ENCODE measurements around the gene ANKS3. TPM values are rescaled to one million over a fixed set of nuclear protein-coding genes. Genes with fewer than 3 reads are reported as not detected.

ANKS3 gene
- total RNA-seq, 4 donors from 2014 or later = 9.4 to 22.7 (median 11.5) TPM

DNA sequence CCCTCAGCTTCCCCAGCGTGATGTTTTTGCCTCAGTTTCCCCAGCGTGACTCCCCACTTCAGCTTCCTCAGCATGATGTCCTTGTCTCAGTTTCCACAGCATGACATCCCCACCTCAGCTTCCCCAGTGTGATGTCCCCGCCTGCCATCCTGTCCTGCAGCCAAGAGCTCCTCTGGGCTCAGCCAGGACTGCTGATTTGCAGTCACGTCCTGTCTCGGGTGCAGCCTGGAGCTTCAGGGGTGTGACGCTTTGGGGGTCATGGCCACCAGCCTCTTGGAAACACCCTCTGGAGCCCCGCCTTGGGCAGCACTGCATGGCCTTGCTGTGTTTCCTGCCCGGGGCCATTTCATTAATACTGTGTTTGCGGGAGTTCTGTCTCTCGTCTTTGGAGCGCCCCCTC, 57.2 kb downstream of the ANKS3 start:
- no peak for DNase-seq
- Histone ChIP-seq H3K4me1 (peaks cover 0 to 50% (median 0%) of the 10 kb centered on the region in 3 donors), H3K27ac (peak overlapping the region in 1 of 4 donors; percentile 64), H3K36me3 (peaks cover 3 to 93% (median 17%) of the 10 kb centered on the region in 3 donors), H3K9me3 (no peaks in the 10 kb centered on the region), H3K4me3 (no peak overlapping the region), H3K27me3 (no peaks in the 10 kb centered on the region)
- intact Hi-C loops (cut with DNase I) = no loop called here
- TF ChIP-seq, protein P1, sequence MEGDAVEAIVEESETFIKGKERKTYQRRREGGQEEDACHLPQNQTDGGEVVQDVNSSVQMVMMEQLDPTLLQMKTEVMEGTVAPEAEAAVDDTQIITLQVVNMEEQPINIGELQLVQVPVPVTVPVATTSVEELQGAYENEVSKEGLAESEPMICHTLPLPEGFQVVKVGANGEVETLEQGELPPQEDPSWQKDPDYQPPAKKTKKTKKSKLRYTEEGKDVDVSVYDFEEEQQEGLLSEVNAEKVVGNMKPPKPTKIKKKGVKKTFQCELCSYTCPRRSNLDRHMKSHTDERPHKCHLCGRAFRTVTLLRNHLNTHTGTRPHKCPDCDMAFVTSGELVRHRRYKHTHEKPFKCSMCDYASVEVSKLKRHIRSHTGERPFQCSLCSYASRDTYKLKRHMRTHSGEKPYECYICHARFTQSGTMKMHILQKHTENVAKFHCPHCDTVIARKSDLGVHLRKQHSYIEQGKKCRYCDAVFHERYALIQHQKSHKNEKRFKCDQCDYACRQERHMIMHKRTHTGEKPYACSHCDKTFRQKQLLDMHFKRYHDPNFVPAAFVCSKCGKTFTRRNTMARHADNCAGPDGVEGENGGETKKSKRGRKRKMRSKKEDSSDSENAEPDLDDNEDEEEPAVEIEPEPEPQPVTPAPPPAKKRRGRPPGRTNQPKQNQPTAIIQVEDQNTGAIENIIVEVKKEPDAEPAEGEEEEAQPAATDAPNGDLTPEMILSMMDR (IDR thresholded peaks at IDR 0.05) = no peak
- no peak for TF ChIP-seq POLR2A (IDR thresholded peaks at IDR 0.05)
- 81 to 87% methylated on average over 5 to 11 of the region's 11 CpGs for WGBS, 2 donors

DNA sequence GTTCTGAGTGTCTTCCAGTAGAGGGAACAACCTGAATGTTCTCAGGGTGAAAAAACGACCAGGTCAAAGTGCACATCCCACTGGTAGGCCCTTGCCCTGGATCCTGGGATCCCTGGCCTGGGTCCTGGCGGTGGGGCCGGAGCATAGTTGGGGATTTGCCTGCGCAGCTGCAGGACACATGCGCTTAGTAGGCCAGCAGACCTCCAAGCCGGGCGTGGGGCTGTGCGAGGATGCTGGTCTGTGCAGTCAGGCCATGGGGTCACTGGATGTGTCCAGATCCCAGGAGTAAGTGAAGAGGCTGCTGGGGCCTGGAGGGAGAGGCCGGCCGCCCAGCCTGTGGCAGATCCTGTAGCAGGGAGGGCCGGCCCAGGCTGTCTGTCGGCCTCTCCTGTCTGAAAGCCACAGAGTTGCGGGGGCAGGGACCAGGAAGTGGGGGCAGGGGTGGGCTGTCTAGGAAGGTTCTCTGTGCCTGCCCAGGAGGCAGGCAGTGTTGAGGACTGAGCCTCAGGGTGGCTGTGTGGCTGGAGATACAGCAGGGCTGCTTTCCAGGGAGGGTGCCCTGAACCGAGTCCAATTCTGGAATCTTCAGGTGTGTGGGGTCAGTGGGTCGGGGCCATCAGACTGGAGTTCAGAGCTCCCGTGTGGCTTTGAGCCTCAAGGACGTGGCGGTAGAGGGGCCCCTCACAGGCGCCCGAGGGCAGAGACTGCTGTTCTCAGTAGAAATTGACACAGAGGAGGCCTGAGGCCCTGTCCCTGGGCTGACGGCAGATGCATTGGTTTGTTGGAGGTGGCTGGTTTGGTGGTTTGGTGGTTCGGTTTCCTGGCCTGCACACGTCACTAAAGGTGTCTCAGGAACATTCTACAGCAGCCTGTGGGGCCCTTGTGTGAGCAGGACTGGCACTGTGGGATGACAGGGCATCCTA, 57.9 kb downstream of the ANKS3 start:
- TF ChIP-seq, protein P1 (IDR thresholded peaks at IDR 0.05) = no peak
- TF ChIP-seq POLR2A (IDR thresholded peaks at IDR 0.05) = no peak

DNA sequence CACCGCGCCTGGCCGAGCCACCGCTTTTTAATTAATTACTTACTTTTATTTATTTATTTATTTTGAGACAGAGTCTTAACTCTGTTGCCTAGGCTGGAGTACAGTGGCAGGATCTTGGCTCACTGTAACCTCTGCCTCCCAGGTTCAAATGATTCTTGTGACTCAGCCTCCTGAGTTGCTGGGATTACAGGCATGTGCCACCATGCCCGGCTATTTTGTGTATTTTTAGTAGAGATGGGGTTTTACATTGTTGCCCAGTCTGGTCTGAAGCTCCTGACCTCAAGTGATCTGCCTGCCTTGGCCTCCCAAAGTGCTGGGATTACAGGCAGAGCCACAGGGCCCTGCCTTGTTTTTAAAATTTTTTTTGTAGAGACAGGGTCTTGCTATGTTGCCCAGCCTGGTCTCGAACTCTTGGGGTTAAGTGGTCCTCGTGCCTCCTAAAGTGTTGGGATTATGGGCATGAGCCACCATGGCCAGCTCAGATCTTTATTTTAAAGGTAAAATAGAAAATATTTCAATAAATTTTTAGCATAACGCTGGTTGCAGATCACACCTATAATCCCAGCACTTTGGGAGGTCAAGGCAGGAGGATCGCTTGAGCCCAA, 59.0 kb downstream of the ANKS3 start:
- Histone ChIP-seq H3K27me3 (no peaks in the 10 kb centered on the region), H3K27ac (no peak overlapping the region), H3K4me1 (peaks cover 0 to 34% (median 0%) of the 10 kb centered on the region in 3 donors), H3K4me3 (no peak overlapping the region), H3K9me3 (no peaks in the 10 kb centered on the region), H3K36me3 (peaks cover 3 to 95% (median 16%) of the 10 kb centered on the region in 3 donors)
- TF ChIP-seq POLR2A (IDR thresholded peaks at IDR 0.05) = no peak
- TF ChIP-seq, protein P1 (IDR thresholded peaks at IDR 0.05) = no peak
- no peak for DNase-seq
- WGBS, 2 donors = 81 to 100% methylated on average over 7 of the region's 9 CpGs
- intact Hi-C loops (cut with DNase I) = no loop called here

More for the DNA sequence above, 57.9 kb downstream of the ANKS3 start:
- H3K4me1 ChIP-seq = peaks cover 0 to 45% (median 0%) of the 10 kb centered on the region in 3 donors
- H3K27ac ChIP-seq = peak overlapping the region in 3 of 4 donors; percentile 3 to 64 (median 30)
- H3K9me3 ChIP-seq = no peaks in the 10 kb centered on the region
- intact Hi-C loops (cut with DNase I) = no loop called here
- H3K27me3 ChIP-seq = no peaks in the 10 kb centered on the region
- H3K4me3 ChIP-seq = no peak overlapping the region
- DNase-seq = no peak
- 72 to 82% methylated on average over 14 to 15 of the region's 23 CpGs for WGBS, 2 donors
- H3K36me3 ChIP-seq = peaks cover 3 to 93% (median 16%) of the 10 kb centered on the region in 3 donors

DNA sequence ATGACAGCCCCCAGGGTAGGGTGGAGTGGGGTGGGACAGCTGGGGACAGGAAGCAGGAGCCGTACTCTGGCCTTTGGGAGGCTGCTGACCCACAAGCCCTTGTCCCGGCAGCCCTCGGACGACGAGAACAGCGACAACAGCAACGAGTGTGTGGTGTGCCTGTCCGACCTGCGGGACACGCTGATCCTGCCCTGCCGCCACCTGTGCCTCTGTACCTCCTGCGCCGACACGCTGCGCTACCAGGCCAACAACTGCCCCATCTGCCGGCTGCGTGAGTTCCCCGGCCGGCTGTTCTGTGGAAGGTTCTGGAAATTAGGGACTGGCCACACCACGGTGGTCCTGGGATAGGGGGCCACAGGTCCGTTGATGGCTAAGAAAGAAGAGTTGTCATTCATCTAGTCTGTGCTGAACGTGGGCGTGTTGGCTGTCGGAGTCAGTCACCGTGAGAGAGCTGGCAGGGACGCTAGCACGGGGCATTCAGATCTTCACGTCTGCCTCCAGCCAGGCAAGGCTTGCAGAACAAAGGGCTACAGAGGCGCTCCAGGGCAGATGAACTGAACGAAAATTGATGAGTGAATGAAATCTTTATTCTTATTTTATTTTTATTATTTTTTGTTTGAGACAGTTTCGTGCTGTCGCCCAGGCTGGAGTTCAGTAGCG, 60.6 kb downstream of the ANKS3 start:
- H3K4me1 ChIP-seq = peaks cover 0 to 20% (median 0%) of the 10 kb centered on the region in 3 donors
- peaks cover 13 to 96% (median 16%) of the 10 kb centered on the region in 3 donors for H3K36me3 ChIP-seq
- H3K27me3 ChIP-seq = no peaks in the 10 kb centered on the region
- H3K27ac ChIP-seq = no peak overlapping the region
- no peak overlapping the region for H3K4me3 ChIP-seq
- 86% methylated on average over 14 to 18 of the region's 33 CpGs for WGBS, 2 donors
- DNase-seq = no peak
- H3K9me3 ChIP-seq = no peaks in the 10 kb centered on the region
- TF ChIP-seq POLR2A (IDR thresholded peaks at IDR 0.05) = no peak
- TF ChIP-seq, protein P1 (IDR thresholded peaks at IDR 0.05) = no peak
- intact Hi-C loops (cut with DNase I) = no loop called here
